Heart left ventricle (tissue), 16 donors: ENCODE results near the gene CDH26. TPM values are rescaled to one million over a fixed set of nuclear protein-coding genes. Genes with fewer than 3 reads are reported as not detected.
"Not testable (repeated sequence)": the region's sequence is repeated elsewhere in the genome, so short reads cannot be mapped to it uniquely, and the experiment has no call there.

Experiments
- ATAC-seq, 4 donors: fragments of 200-7000 bp; cut with Tn5 transposase; one replicate each; pipeline ENCODE4 v1.9.1; 2020 to 2022; ENCODE audit warnings: moderate library complexity in 4 of 4, mild to moderate bottlenecking in 3 of 4, moderate number of reproducible peaks in 1 of 4
- DNase-seq, 5 donors: peaks; one replicate each; pipeline ENCODE4 v3.0.0-alpha.2; 2020
- H3K27ac ChIP-seq, 12 donors: fragments of 200-600 bp; sonication (generic) in 4 of 12; one replicate each; pipeline versions ENCODE4 v1.5.0 to v1.8.0; 2016 to 2022; ENCODE audit warnings: mild to moderate bottlenecking in 2 of 12
- H3K27me3 ChIP-seq, 9 donors: fragments of 200-600 bp; sonication (generic) in 2 of 9; one replicate each; pipeline versions ENCODE4 v1.5.1 to v1.8.0; 2016 to 2022; ENCODE audit warnings: mild to moderate bottlenecking in 3 of 9
- H3K36me3 ChIP-seq, 9 donors: fragments of 200-600 bp; sonication (generic) in 2 of 9; one replicate each; pipeline versions ENCODE4 v1.5.0 to v1.8.0; 2018 to 2022; ENCODE audit warnings: mild to moderate bottlenecking in 2 of 9
- H3K4me1 ChIP-seq, 12 donors: fragments of 200-600 bp; sonication (generic) in 4 of 12; one replicate each; pipeline versions ENCODE4 v1.5.0 to v1.8.0; 2016 to 2022; ENCODE audit warnings: mild to moderate bottlenecking in 3 of 12
- H3K4me3 ChIP-seq, 12 donors: fragments of 200-600 bp; sonication (generic) in 4 of 12; one replicate each; pipeline versions ENCODE4 v1.5.0 to v1.8.0; 2017 to 2022; ENCODE audit warnings: mild to moderate bottlenecking in 9 of 12, moderate library complexity in 4 of 12
- H3K9me3 ChIP-seq, 12 donors: fragments of 200-600 bp; sonication (generic) in 4 of 12; one replicate each; pipeline versions ENCODE4 v1.5.0 to v1.8.0; 2016 to 2022; ENCODE audit warnings: mild to moderate bottlenecking in 1 of 12
- CTCF ChIP-seq, 12 donors: fragments of 200-600 bp; sonication (generic) in 4 of 12; IDR thresholded peaks; one replicate each; pipeline versions ENCODE4 v1.5.0 to v1.8.0; 2018 to 2022; ENCODE audit warnings: antibody characterized with exemption in 12 of 12, mild to moderate bottlenecking in 5 of 12
- POLR2A ChIP-seq, 2 donors: fragments of 450-650 bp; IDR thresholded peaks; one replicate each; pipeline ENCODE4 v1.6.1; 2017; ENCODE audit warnings: antibody characterized with exemption in 2 of 2, mild to moderate bottlenecking in 2 of 2, moderate library complexity in 2 of 2
- WGBS, 4 donors: extraction: QIAGEN DNeasy Blood & Tissue Kit in 2 of 4; methylation state at CpG; one replicate each; pipeline versions ENCODE4 v1.1.5 to v1.1.7; 2013 to 2018; 5-methylcytosine and 5-hydroxymethylcytosine counted together
- intact Hi-C, 10 donors: fragments of 100-400 bp; cut with DNase I; formaldehyde crosslinking; loops; one replicate each; pipeline versions ENCODE4 v1.11.1 to v1.14.2; 2022
- polyA plus RNA-seq, 2 donors: library from polyadenylated mRNA; stranded (reverse); fragments of 200-250 nt; gene quantifications; one replicate each; pipeline ENCODE4 v1.2.3, GENCODE V29; 2013
- total RNA-seq, 9 donors: library from RNA; depleted of rRNA in 2 of 9; stranded (reverse); fragments of >200 nt in 2 of 9; fragmentation: NEBNext Ultra II Directional in 3 of 9; extraction: Animal tissue kit (Norgen Biotek cat#: 25700) in 3 of 9; gene quantifications; one replicate each; pipeline versions ENCODE4 v1.1.0 to v1.2.4, GENCODE V29; 2016 to 2023
- donor health status: ischemic (EF 13 %, LVEDD 7.1; RV severe dilation, severe dysfunction).
- donor health status: healthy with polysubstance abuse.
- donor health status: DM: no; HTN: yes; CAD: no.
- donor health status: DM: no; HTN: no; CAD: no.
- donor health status: ischemic (EF 25% LVEDD 6.9; RV normal size, moderate dysfunction).
- donor health status: ischemic (EF 25% LVEDD 5.7; RV mildly dilated, moderate dysfunction).
- donor health status: healthy.
- donor health status: DM: yes; HTN: yes; CAD: no.
- donor health status: ischemic (EF 35%, LVEDD 5.7; RV mildly dilated, moderate dysfunction).
- donor health status: nonischemic (EF 11% LVEDD 7.7; RV severe dilation, severe dysfunction).
- donor health status: DM: yes; HTN: yes; CAD: no.
- donor health status: PGD.
- donor health status: ischemic (EF 29% LVEDD 5.4; RV normal size, mild dysfunction).
- donor health status: nonischemic (EF 23%, LVEDD 6.1; RV moderate dilation, normal function).

CDH26 gene
- total and polyA plus RNA-seq, 11 donors, result 0.30 to 2.0 (median 0.98) TPM

- DNase-seq (no peak), ATAC-seq (no peak)
- Histone ChIP-seq H3K27ac (no peak overlapping the region), H3K4me1 (peaks cover 0 to 17% (median 0%) of the 10 kb centered on the region in 12 donors), H3K9me3 (peaks cover 0 to 5% (median 0%) of the 10 kb centered on the region in 12 donors), H3K4me3 (no peak overlapping the region), H3K36me3 (no peaks in the 10 kb centered on the region), H3K27me3 (no peaks in the 10 kb centered on the region)
- TF ChIP-seq POLR2A (IDR thresholded peaks at IDR 0.05) (no peak), CTCF (IDR thresholded peaks at IDR 0.05) (no peak)
- 92 to 96% (median 94%) methylated on average over 8 of the region's 8 CpGs for WGBS, 4 donors
- intact Hi-C loops, result loop anchor here in 2 of 10 donors (10.0 kb wide), 1 partner anchor 96 kb away; the partner anchor contains the start of genes FAM217B (in 2 of the 2) and PPP1R3D (in 2 of the 2)
Measured at GRCh38 chr20:60040471-60041162, 82.4 kb downstream of the CDH26 start.

GRCh38 chr20:60041436-60042165 is 83.4 kb downstream of the CDH26 start:
- not testable (repeated sequence) for DNase-seq, H3K27ac ChIP-seq, H3K4me3 ChIP-seq, ATAC-seq, H3K9me3 ChIP-seq, H3K27me3 ChIP-seq, H3K36me3 ChIP-seq
- intact Hi-C loops, result loop anchor here in 2 of 10 donors (10.0 kb wide), 1 partner anchor 97 kb away; the partner anchor contains the start of genes FAM217B (in 2 of the 2) and PPP1R3D (in 2 of the 2)
- WGBS, 4 donors, result 34 to 42% (median 41%) methylated on average over 8 of the region's 8 CpGs
- peaks cover 0 to 21% (median 0%) of the 10 kb centered on the region in 12 donors for H3K4me1 ChIP-seq

- 85 to 95% (median 92%) methylated on average over 3 of the region's 3 CpGs for WGBS, 4 donors
- intact Hi-C loops, result loop anchor here in 2 of 10 donors (10.0 kb wide), 1 partner anchor 99 kb away; the partner anchor contains the start of genes FAM217B (in 2 of the 2) and PPP1R3D (in 2 of the 2)
- TF ChIP-seq CTCF (IDR thresholded peaks at IDR 0.05) (no peak), POLR2A (IDR thresholded peaks at IDR 0.05) (no peak)
- Histone ChIP-seq H3K27ac (no peak overlapping the region), H3K4me3 (no peak overlapping the region), H3K9me3 (peaks cover 0 to 5% (median 0%) of the 10 kb centered on the region in 12 donors), H3K36me3 (no peaks in the 10 kb centered on the region), H3K27me3 (no peaks in the 10 kb centered on the region), H3K4me1 (peaks cover 0 to 26% (median 0%) of the 10 kb centered on the region in 12 donors)
- ATAC-seq (no peak), DNase-seq (no peak)
Measured at GRCh38 chr20:60043435-60043834, 85.2 kb downstream of the CDH26 start.

GRCh38 chr20:60046011-60046413 is 87.8 kb downstream of the CDH26 start:
- ATAC-seq (peak in 3 of 4 donors; percentile 17 to 66 (median 44)), DNase-seq (no peak)
- peaks cover 0 to 5% (median 0%) of the 10 kb centered on the region in 9 donors for H3K27me3 ChIP-seq
- no peak overlapping the region for H3K4me3 ChIP-seq
- H3K36me3 ChIP-seq, result no peaks in the 10 kb centered on the region
- peaks cover 0 to 26% (median 0%) of the 10 kb centered on the region in 12 donors for H3K4me1 ChIP-seq
- TF ChIP-seq CTCF (IDR thresholded peaks at IDR 0.05) (no peak), POLR2A (IDR thresholded peaks at IDR 0.05) (no peak)
- 44 to 54% (median 49%) methylated on average over 4 of the region's 4 CpGs for WGBS, 4 donors
- intact Hi-C loops, result loop anchor here in 2 of 10 donors (10.0 kb wide), 1 partner anchor 101 kb away; the partner anchor contains the start of genes FAM217B (in 2 of the 2) and PPP1R3D (in 2 of the 2)
- peak overlapping the region in 1 of 12 donors; percentile 85 for H3K27ac ChIP-seq
- peaks cover 0 to 5% (median 0%) of the 10 kb centered on the region in 12 donors for H3K9me3 ChIP-seq
